ENCODE results near the gene C11orf52. TPM values are rescaled to one million over a fixed set of nuclear protein-coding genes. Genes with fewer than 3 reads are reported as not detected.

Gene C11orf52
- total RNA-seq, 1 experiment from 2014 or later = not detected

- H3K36me3 ChIP-seq = no peaks in the 10 kb centered on the region
- no peaks in the 10 kb centered on the region for H3K9me3 ChIP-seq (replicated peaks)
- peaks cover 51% of the 10 kb centered on the region for H3K4me1 ChIP-seq (replicated peaks)
- H3K27ac ChIP-seq = no peak overlapping the region; the same call in 1 of the 2 replicates
- peak overlapping the region; percentile 48 for H3K4me3 ChIP-seq
- no peaks in the 10 kb centered on the region for H3K27me3 ChIP-seq (replicated peaks)
- DNase-seq (ENCODE audit: low read depth in 1 of 2, low spot score in 2 of 2) = no peak
Observed at GRCh38 chr11:111937844-111938243, 19.1 kb downstream of the C11orf52 start.

- H3K4me3 ChIP-seq = no peak overlapping the region
- no peaks in the 10 kb centered on the region for H3K36me3 ChIP-seq
- H3K9me3 ChIP-seq (replicated peaks) = no peaks in the 10 kb centered on the region
- H3K27ac ChIP-seq = peak overlapping the region; percentile 47
- H3K27me3 ChIP-seq (replicated peaks) = no peaks in the 10 kb centered on the region
- no peak for DNase-seq (ENCODE audit: low read depth in 1 of 2, low spot score in 2 of 2)
- peaks cover 58% of the 10 kb centered on the region for H3K4me1 ChIP-seq (replicated peaks)
Observed at GRCh38 chr11:111938687-111939160, 20.0 kb downstream of the C11orf52 start.

- peaks cover 71% of the 10 kb centered on the region for H3K4me1 ChIP-seq (replicated peaks)
- no peaks in the 10 kb centered on the region for H3K27me3 ChIP-seq (replicated peaks)
- peak in 1 of 2 experiments; percentile 39 for DNase-seq (ENCODE audit: low read depth in 1 of 2, low spot score in 2 of 2)
- H3K36me3 ChIP-seq = no peaks in the 10 kb centered on the region
- H3K27ac ChIP-seq = peak overlapping the region; percentile 47; the same call in 1 of the 2 replicates
- no peaks in the 10 kb centered on the region for H3K9me3 ChIP-seq (replicated peaks)
- H3K4me3 ChIP-seq = no peak overlapping the region
Observed at GRCh38 chr11:111939836-111940604, 21.3 kb downstream of the C11orf52 start.

GRCh38 chr11:111941963-111942362 lies 23.2 kb downstream of the C11orf52 start:
- Histone ChIP-seq H3K4me1 (replicated peaks) (peaks cover 62% of the 10 kb centered on the region), H3K36me3 (no peaks in the 10 kb centered on the region), H3K27me3 (replicated peaks) (no peaks in the 10 kb centered on the region), H3K4me3 (no peak overlapping the region), H3K27ac (peak overlapping the region; percentile 72; the same call in 1 of the 2 replicates), H3K9me3 (replicated peaks) (no peaks in the 10 kb centered on the region)
- DNase-seq (ENCODE audit: low read depth in 1 of 2, low spot score in 2 of 2) = no peak

- H3K4me1 ChIP-seq (replicated peaks) = peaks cover 56% of the 10 kb centered on the region
- no peaks in the 10 kb centered on the region for H3K27me3 ChIP-seq (replicated peaks)
- no peaks in the 10 kb centered on the region for H3K36me3 ChIP-seq
- no peak for DNase-seq (ENCODE audit: low read depth in 1 of 2, low spot score in 2 of 2)
- H3K4me3 ChIP-seq = no peak overlapping the region
- H3K9me3 ChIP-seq (replicated peaks) = no peaks in the 10 kb centered on the region
- peak overlapping the region; percentile 72 for H3K27ac ChIP-seq
Observed at GRCh38 chr11:111942829-111943228, 24.1 kb downstream of the C11orf52 start.

DNA sequence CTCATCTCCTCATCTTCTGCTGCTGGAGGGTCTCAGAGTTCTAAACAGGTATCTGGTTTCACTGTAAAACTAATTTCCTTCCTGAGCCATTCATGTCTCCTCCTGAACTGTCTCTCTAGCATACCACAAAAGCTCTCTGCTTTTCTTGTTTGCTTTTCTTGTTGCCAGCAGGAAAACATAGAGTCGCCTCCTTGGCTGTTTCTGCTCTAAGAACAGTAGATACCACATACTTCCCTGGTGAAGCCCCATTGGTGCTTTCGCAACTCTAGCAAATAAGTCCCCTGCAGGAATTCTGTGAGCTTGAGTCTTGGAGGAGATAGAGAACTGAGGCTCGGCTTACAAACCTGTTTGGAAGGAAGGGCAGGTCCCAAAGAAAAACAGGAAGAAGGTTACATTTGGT lies 25.4 kb downstream of the C11orf52 start:
- Histone ChIP-seq H3K27ac (peak overlapping the region; percentile 77), H3K4me3 (no peak overlapping the region), H3K9me3 (replicated peaks) (no peaks in the 10 kb centered on the region), H3K27me3 (replicated peaks) (no peaks in the 10 kb centered on the region), H3K36me3 (no peaks in the 10 kb centered on the region), H3K4me1 (replicated peaks) (peaks cover 43% of the 10 kb centered on the region)
- no peak for DNase-seq (ENCODE audit: low read depth in 1 of 2, low spot score in 2 of 2)

GRCh38 chr11:111944651-111945051 lies 25.9 kb downstream of the C11orf52 start:
- DNase-seq (ENCODE audit: low read depth in 1 of 2, low spot score in 2 of 2) = no peak
- Histone ChIP-seq H3K9me3 (replicated peaks) (no peaks in the 10 kb centered on the region), H3K4me1 (replicated peaks) (peaks cover 38% of the 10 kb centered on the region), H3K36me3 (no peaks in the 10 kb centered on the region), H3K4me3 (no peak overlapping the region), H3K27ac (peak overlapping the region; percentile 77), H3K27me3 (replicated peaks) (no peaks in the 10 kb centered on the region)

GRCh38 chr11:111945198-111945597 lies 26.5 kb downstream of the C11orf52 start:
- Histone ChIP-seq H3K4me1 (replicated peaks) (peaks cover 32% of the 10 kb centered on the region), H3K36me3 (no peaks in the 10 kb centered on the region), H3K27me3 (replicated peaks) (no peaks in the 10 kb centered on the region), H3K27ac (peak overlapping the region; percentile 77), H3K4me3 (no peak overlapping the region), H3K9me3 (replicated peaks) (no peaks in the 10 kb centered on the region)
- no peak for DNase-seq (ENCODE audit: low read depth in 1 of 2, low spot score in 2 of 2)

- no peak overlapping the region for H3K4me3 ChIP-seq
- no peaks in the 10 kb centered on the region for H3K9me3 ChIP-seq (replicated peaks)
- H3K27me3 ChIP-seq (replicated peaks) = no peaks in the 10 kb centered on the region
- no peaks in the 10 kb centered on the region for H3K36me3 ChIP-seq
- no peak for DNase-seq (ENCODE audit: low read depth in 1 of 2, low spot score in 2 of 2)
- peaks cover 31% of the 10 kb centered on the region for H3K4me1 ChIP-seq (replicated peaks)
- no peak overlapping the region for H3K27ac ChIP-seq
Observed at GRCh38 chr11:111946499-111946898, 27.8 kb downstream of the C11orf52 start.

- H3K4me1 ChIP-seq (replicated peaks) = peaks cover 31% of the 10 kb centered on the region
- no peak for DNase-seq (ENCODE audit: low read depth in 1 of 2, low spot score in 2 of 2)
- H3K4me3 ChIP-seq = no peak overlapping the region
- H3K36me3 ChIP-seq = no peaks in the 10 kb centered on the region
- no peaks in the 10 kb centered on the region for H3K27me3 ChIP-seq (replicated peaks)
- no peak overlapping the region for H3K27ac ChIP-seq
- H3K9me3 ChIP-seq (replicated peaks) = no peaks in the 10 kb centered on the region
Observed at GRCh38 chr11:111947143-111947542, 28.4 kb downstream of the C11orf52 start.

DNA sequence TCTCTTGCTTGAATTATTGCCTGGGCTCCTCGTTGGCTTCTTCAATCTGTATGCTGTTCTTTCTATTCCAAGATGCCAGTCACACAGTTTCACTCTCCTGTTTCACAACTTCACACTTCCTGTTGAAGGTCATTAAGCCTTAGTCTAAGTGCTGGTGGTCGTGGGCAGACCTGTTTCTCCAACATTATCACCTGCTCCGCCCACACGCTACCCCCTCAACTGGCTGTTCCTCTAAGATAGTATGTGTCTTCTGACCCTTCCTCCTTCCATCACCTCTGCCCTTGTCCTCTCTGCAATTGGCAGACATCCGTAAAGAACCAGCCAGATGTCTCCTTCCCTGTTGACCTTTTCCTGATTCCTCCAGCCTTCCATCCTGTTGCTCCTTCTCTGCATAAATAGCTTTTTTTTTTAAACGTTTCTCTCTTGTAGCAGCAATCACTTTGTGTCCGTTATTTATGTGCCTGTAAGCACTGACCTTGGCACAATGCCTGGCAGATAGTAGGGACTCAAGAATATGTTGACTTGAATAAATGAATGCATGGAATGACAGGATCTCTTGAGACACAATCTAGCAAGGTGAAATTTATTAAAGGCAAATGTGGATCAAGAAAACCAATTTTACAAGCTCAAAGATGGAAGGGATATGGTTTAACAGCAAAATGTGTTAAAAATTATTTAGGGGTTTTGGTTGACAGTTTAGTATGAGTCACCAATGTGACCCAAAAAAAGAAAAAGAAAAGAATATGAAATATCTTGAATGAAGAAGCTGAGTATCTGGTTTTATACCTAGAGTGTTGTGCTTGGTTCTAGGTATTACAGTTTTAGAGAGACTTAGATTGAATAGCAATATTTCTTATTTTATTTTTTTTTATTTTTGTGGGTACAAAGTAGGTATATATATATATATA lies 31.1 kb downstream of the C11orf52 start:
- H3K4me3 ChIP-seq = no peak overlapping the region
- no peaks in the 10 kb centered on the region for H3K36me3 ChIP-seq
- H3K9me3 ChIP-seq (replicated peaks) = no peaks in the 10 kb centered on the region
- no peak for DNase-seq (ENCODE audit: low read depth in 1 of 2, low spot score in 2 of 2)
- H3K27me3 ChIP-seq (replicated peaks) = no peaks in the 10 kb centered on the region
- no peak overlapping the region for H3K27ac ChIP-seq
- peaks cover 6% of the 10 kb centered on the region for H3K4me1 ChIP-seq (replicated peaks)

DNA sequence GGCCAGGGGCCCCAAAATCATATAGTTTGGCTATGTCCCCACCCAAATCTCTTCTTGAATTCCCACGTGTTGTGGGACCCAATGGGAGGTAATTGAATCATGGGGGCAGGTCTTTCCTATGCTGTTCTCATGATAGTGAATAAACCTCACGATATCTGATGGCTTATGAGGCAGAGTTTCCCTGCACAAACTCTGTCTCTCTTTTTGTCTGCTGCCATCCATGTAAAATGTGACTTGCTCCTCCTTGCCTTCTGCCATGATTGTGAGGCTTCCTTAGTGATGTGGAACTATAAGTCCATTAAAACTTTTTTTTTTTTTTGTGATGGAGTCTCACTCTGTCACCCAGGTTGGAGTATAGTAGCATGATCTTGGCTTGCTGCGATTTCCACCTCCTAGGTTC lies 32.9 kb downstream of the C11orf52 start:
- H3K4me3 ChIP-seq = no peak overlapping the region
- H3K27me3 ChIP-seq (replicated peaks) = no peaks in the 10 kb centered on the region
- no peak overlapping the region for H3K27ac ChIP-seq
- no peaks in the 10 kb centered on the region for H3K9me3 ChIP-seq (replicated peaks)
- no peaks in the 10 kb centered on the region for H3K36me3 ChIP-seq
- H3K4me1 ChIP-seq (replicated peaks) = no peaks in the 10 kb centered on the region
- DNase-seq (ENCODE audit: low read depth in 1 of 2, low spot score in 2 of 2) = no peak

DNA sequence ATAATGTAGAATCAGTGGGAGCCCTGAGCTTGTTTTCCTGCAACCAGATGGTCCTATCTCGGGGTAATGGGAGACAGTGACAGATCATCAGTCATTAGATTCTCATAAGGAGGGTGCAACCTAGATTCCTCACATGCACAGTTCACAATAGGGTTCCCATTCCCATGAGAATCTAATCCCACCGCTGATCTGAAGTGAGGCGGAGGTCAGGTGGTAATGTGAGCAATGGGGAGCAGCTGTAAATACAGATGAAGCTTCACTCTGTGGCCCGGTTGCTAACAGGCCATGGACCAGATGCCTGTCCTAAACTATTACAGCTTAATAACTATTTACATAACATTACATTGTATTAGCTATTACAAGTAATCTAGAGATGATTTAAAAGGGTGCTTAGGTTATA lies 35.4 kb downstream of the C11orf52 start:
- no peak overlapping the region for H3K4me3 ChIP-seq
- DNase-seq (ENCODE audit: low read depth in 1 of 2, low spot score in 2 of 2) = no peak
- no peaks in the 10 kb centered on the region for H3K36me3 ChIP-seq
- H3K27me3 ChIP-seq (replicated peaks) = no peaks in the 10 kb centered on the region
- H3K4me1 ChIP-seq (replicated peaks) = no peaks in the 10 kb centered on the region
- H3K27ac ChIP-seq = no peak overlapping the region
- H3K9me3 ChIP-seq (replicated peaks) = no peaks in the 10 kb centered on the region

All from SJSA1 (cell line).